MM.1S (cell line): ENCODE measurements around the gene NCOA4.

Source experiments
- CTCF ChIP-seq: fragments of 300-600 bp; sonication (generic); IDR thresholded peaks from 2 replicates; pipeline ENCODE4 v1.5.1; 2016; ENCODE audit warnings: antibody characterized with exemption, low read length, mixed read lengths
- EZH2 ChIP-seq: fragments of 300-600 bp; sonication (generic); optimal IDR thresholded peaks from 2 replicates; pipeline ENCODE3; 2017; ENCODE audit warnings: low read depth, mild to moderate bottlenecking, antibody characterized with exemption, low read length, mixed read lengths

GRCh38 chr10:46029461-46030030 lies 877 bp downstream of the NCOA4 start:
- TF ChIP-seq CTCF (no peak), EZH2 (no peak)
